ENCODE data around the gene GRPEL2.

DNA sequence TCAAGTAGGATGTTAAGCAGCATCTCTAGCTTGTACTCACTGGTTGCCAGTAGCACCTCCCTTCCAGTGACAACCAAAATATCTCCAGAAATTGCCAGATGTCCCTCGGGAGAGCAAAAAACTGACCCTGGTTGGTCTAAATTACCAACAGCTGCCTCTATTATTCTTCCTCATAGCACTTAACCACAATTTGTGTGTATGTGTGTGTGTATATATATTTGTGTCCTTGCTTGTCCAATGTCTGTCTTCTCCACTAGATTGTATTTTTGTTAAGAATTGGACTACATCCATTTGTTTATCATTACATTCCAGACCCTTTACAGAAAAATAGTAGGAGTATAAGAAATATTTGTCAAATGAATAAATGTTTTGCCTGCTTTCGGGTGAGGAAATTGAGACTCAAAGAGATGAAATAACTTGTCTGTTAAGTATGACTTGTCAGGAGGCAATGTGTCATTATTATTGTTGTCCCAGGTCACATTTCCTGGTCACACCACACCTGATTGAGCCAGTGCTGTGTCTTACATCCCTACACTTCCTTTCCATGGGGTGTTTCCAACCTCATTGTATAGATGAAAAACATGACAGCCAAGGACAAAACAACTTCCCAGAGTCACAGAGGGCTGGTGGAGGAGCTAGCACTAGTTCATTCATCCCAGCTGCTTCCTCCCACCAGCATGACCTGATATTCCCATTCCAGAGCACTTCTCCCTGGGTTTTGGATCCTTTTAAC lies 11.4 kb upstream of the GRPEL2 start:
- TF ChIP-seq, protein P1, sequence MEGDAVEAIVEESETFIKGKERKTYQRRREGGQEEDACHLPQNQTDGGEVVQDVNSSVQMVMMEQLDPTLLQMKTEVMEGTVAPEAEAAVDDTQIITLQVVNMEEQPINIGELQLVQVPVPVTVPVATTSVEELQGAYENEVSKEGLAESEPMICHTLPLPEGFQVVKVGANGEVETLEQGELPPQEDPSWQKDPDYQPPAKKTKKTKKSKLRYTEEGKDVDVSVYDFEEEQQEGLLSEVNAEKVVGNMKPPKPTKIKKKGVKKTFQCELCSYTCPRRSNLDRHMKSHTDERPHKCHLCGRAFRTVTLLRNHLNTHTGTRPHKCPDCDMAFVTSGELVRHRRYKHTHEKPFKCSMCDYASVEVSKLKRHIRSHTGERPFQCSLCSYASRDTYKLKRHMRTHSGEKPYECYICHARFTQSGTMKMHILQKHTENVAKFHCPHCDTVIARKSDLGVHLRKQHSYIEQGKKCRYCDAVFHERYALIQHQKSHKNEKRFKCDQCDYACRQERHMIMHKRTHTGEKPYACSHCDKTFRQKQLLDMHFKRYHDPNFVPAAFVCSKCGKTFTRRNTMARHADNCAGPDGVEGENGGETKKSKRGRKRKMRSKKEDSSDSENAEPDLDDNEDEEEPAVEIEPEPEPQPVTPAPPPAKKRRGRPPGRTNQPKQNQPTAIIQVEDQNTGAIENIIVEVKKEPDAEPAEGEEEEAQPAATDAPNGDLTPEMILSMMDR (IDR thresholded peaks at IDR 0.05), result no peak
- no peak for TF ChIP-seq EZH2 (IDR thresholded peaks at IDR 0.05)

All from neural progenitor cell (in vitro differentiated cells).